GM12878 (cell line): ENCODE results near the gene RNU6-1. TPM values are rescaled to one million over a fixed set of nuclear protein-coding genes. Genes with fewer than 3 reads are reported as not detected.

Experiments used
- ATF2 ChIP-seq: IDR thresholded peaks from 2 replicates; pipeline ENCODE4 v1.6.1; 2012; ENCODE audit warnings: low read length, inconsistent platforms
- CEBPB ChIP-seq, 2 experiments: fragments of 150-350 bp in 1 of 2; IDR thresholded peaks; 2 replicates each; pipeline ENCODE4 v1.6.1; 2012 to 2014; ENCODE audit warnings: low read depth in 2 of 2, low read length in 2 of 2, borderline replicate concordance in 1 of 2, inconsistent platforms in 1 of 2
- CEBPZ ChIP-seq: fragments of 150-350 bp; IDR thresholded peaks from 2 replicates; pipeline ENCODE4 v1.6.1; 2016; ENCODE audit warnings: low read depth, low read length
- CREB1 ChIP-seq: IDR thresholded peaks from 2 replicates; pipeline ENCODE4 v1.6.1; 2012; ENCODE audit warnings: low read depth, mild to moderate bottlenecking, inconsistent platforms
- CREM ChIP-seq: IDR thresholded peaks from 2 replicates; pipeline ENCODE4 v1.6.1; 2014; ENCODE audit warnings: antibody characterized with exemption, low read depth
- HDGF ChIP-seq: fragments of 450-650 bp; IDR thresholded peaks from 2 replicates; pipeline ENCODE4 v1.6.1; 2016; ENCODE audit warnings: antibody characterized with exemption
- JUNB ChIP-seq: IDR thresholded peaks from 2 replicates; pipeline ENCODE4 v1.6.1; 2016; ENCODE audit warnings: antibody characterized with exemption, mild to moderate bottlenecking
- MXI1 ChIP-seq: fragments of 150-350 bp; IDR thresholded peaks from 2 replicates; pipeline ENCODE4 v1.6.1; 2011; ENCODE audit warnings: low read depth, mild to moderate bottlenecking, inconsistent platforms, low read length, improper control_type of control experiment
- NR2C2 ChIP-seq: IDR thresholded peaks from 2 replicates; pipeline ENCODE4 v1.6.1; 2011; ENCODE audit warnings: borderline replicate concordance, low read depth; ENCODE audit not compliant: control insufficient read depth, insufficient read length
- SP1 ChIP-seq: IDR thresholded peaks from one replicate; pipeline ENCODE4 v1.6.1; 2011; ENCODE audit warnings: low read depth, low read length
- SREBF2 ChIP-seq: IDR thresholded peaks from 2 replicates; pipeline ENCODE4 v1.6.1; 2012; ENCODE audit warnings: mild to moderate bottlenecking, low read length
- SUZ12 ChIP-seq: fragments of 200-600 bp; sonication (generic); IDR thresholded peaks from one replicate; pipeline ENCODE4 v1.6.1; 2018; ENCODE audit warnings: antibody characterized with exemption, mild to moderate bottlenecking; ENCODE audit not compliant: unreplicated experiment
- TCF12 ChIP-seq: IDR thresholded peaks from 2 replicates; pipeline ENCODE4 v1.6.1; 2011; ENCODE audit warnings: low read depth, mild to moderate bottlenecking, low read length
- ZBTB33 ChIP-seq: fragments of 450-650 bp; IDR thresholded peaks from 2 replicates; pipeline ENCODE4 v1.6.1; 2017; ENCODE audit warnings: mild to moderate bottlenecking
- ZNF24 ChIP-seq: fragments of 450-650 bp; IDR thresholded peaks from 2 replicates; pipeline ENCODE4 v1.6.1; 2017; ENCODE audit warnings: antibody characterized with exemption, mild to moderate bottlenecking
- ZNF622 ChIP-seq: fragments of 450-650 bp; IDR thresholded peaks from 2 replicates; pipeline ENCODE4 v1.6.1; 2017; ENCODE audit warnings: mild to moderate bottlenecking, inconsistent platforms
- ZNF687 ChIP-seq: fragments of 450-650 bp; IDR thresholded peaks from 2 replicates; pipeline ENCODE4 v1.6.1; 2017; ENCODE audit warnings: mild to moderate bottlenecking, moderate library complexity
- polyA plus RNA-seq, 11 experiments: library from polyadenylated mRNA; depleted of rRNA in 4 of 11; unstranded in 6 of 11; stranded (reverse) in 5 of 11; fragments of >200 nt; fragmentation: Nextera tagmentation in 4 of 11; fragmentation: Illumina TruSeq in 1 of 11; extraction: Ambion mirVana in 4 of 11; extraction: Trizol in 1 of 11; gene quantifications; 1 replicate in 1 of 11; 2 replicates in 10 of 11; pipeline versions ENCODE4 v1.2.1 to v1.2.3, GENCODE V29; 2011 to 2016; ENCODE audit warnings: inconsistent platforms in 2 of 11, missing spikeins in 2 of 11, low read depth in 1 of 11
- total RNA-seq, 4 experiments: library from RNA; depleted of rRNA in 3 of 4; stranded (reverse); fragments of >200 nt in 3 of 4; fragmentation: Illumina TruSeq in 1 of 4; extraction: Trizol in 1 of 4; gene quantifications; 2 replicates each; pipeline versions ENCODE4 v1.2.1 to v1.2.3, GENCODE V29; 2013 to 2021

Gene RNU6-1
- total and polyA plus RNA-seq, 10 of the 15 experiments (the other 5 are each of a cell fraction or from before 2014, with no cell fraction given): not detected

- peak; percentile 88 for TF ChIP-seq ZNF687
- peak; percentile 68 for TF ChIP-seq CREM
- TF ChIP-seq CEBPB (IDR thresholded peaks at IDR 0.05; ENCODE audit: borderline replicate concordance in 1 of 2, low read depth in 2 of 2, low read length in 2 of 2): no peak
- no peak for TF ChIP-seq NR2C2
- peak; percentile 65; the same call in 1 of the 2 replicates for TF ChIP-seq ATF2
- peak; percentile 94 for TF ChIP-seq SREBF2
- peak; percentile 45 for TF ChIP-seq CREB1
- no peak for TF ChIP-seq ZNF622
- TF ChIP-seq MXI1: peak; percentile 72
- peak; percentile 98 for TF ChIP-seq ZNF24
- peak; percentile 57; the same call in 1 of the 2 replicates for TF ChIP-seq TCF12
- TF ChIP-seq SUZ12: no peak
- TF ChIP-seq JUNB: peak; percentile 14; the same call in 1 of the 2 replicates
- TF ChIP-seq CEBPZ: no peak
- no peak for TF ChIP-seq HDGF
- TF ChIP-seq SP1: no peak
- TF ChIP-seq ZBTB33: no peak
Measured at GRCh38 chr15:67839929-67840748, at the start of gene RNU6-1 (continued).
